RKO (cell line): ENCODE measurements around the gene PKLR.
A peak's percentile ranks its signal among the peaks of the same experiment; 100 is the strongest.
"Not testable (repeated sequence)": the region's sequence is repeated elsewhere in the genome, so short reads cannot be mapped to it uniquely, and the experiment has no call there.

Experiments used
- DNase-seq: peaks from one replicate; pipeline ENCODE4 v3.0.0-alpha.2; 2016; ENCODE audit warnings: low spot score

PKLR gene

DNA sequence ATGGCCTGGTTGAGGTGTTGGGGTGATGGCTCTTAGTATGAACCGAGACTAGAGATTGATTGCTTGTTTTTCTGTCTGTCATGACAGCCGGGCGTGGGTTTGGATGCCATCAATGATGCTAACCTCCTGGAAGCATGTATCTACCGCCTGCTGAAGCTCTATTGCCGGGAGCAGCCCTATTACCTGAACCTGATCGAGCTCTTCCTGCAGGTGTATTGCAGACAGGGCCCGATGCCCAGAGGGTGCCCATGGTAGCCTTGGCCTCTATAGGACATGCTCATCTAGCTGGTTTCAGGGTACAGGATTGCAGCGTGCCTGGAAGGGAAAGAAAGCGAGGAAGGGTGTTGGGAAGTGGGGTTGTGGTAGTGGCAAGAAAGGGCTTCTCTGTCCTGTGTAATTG, 16.8 kb upstream of the PKLR start:
- DNase-seq = no peak

DNA sequence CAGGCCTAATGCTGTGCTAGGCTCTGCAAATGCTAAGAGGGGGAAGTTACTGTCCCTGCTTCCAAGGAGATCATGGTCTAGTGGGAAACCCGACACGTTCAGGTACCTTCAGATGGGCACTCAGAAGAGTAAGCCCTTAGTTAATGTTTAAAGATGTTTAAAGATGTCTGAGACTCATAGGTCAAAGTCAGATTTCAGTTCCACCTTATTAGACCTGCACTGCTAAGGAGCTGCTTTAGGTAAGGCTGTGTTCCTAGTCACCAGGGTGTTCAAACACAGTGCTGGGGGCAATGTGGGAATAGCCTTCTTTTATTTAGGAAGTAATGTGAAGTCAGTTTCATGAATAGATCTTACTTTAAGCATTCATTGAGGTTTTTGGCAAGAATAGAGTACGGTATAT, 15.7 kb upstream of the PKLR start:
- no peak for DNase-seq

DNA sequence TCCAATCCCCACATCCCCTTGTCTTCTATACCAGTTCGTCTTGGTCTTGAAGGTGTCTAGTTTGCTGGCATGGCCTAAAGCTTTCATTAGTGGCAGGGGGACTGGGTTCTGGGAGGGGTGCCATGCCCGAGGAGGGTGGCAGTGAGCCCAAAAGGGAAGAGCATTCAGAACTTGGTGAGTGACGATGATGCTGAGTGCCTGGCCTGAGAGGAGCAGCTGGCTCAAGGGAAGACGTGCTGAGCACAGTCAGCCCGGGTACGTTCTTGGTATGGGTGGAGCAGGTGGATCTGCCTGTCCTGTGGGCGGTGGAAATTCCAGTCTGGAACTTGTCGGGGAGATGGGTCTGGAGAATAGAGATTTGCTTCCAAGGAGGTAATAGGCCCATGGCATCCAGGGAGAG, 12.0 kb upstream of the PKLR start:
- no peak for DNase-seq

DNA sequence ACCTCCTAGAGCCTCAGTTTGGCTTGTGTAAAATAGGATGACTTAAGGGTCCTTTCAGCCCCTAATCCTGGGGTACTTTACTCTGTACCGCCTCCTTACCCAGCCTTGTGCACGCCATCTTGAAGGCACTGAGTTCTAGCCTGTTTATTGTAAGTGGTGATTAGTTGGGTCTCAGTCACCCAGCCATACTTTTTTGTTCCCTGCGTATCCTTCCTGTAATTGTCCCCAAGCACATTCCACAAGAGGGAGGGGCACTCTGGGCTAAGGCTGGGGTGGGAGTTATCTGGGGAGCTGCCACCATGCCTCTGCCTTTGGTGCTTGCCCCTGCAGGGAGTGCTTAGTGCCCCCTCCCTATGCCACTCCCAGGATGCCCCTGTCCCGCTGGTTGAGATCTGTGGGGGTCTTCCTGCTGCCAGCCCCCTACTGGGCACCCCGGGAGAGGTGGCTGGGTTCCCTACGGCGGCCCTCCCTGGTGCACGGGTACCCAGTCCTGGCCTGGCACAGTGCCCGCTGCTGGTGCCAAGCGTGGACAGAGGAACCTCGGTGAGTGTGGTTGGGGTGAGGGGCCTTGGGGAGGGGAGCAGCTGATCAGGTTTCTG, 8.3 kb upstream of the PKLR start:
- DNase-seq = peak; percentile 38

DNA sequence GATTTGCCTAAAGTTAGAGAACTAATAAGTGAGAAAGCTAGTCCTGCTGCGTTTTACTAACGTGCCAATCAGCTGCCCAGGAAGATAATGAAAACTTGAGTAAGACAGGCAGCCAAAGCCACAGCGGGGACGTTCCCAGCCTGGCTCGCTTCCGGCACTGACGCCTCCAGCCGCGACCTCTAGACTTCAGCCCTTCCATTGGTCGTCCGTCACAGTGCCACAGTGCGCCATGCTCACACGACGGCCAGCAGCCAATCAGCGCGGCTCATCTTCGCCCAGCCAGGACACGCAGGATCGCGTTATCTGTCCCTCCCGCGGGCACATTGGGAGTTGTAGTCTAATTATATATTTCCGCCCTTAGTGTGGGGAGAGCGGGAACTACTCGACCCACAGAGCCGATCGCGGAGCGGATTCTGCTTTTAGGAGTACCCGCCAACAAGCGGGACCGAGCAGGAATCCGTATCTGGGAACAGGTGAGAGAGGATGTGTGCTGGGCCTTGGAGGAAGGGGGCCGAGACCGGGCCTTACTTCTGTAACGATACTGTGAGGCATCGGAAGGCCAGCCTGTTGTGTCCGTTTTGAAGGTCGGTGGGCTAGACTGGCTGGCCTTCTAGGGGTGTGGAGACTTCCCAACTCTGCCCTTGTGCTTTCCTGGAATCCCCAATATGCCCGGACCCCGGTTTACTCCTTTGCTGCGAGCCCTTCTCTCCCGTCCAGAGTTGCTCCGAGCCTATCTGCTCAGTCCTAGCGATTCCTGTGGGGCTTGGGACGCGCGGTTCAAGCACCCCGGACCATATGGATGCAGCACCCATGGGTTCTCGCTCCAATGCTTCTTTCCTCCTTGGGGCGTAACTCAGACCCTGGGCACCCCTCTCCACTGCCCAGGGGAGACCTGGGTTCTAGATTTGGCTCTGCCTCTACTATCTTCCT, 7.5 kb upstream of the PKLR start, which contains the start of gene FDPS:
Gene FDPS (plus strand): TSS at position 374 of the 930 bp plus-strand sequence. CDS start 924 bp downstream, outside the sequence.
- DNase-seq = peak; percentile 99

DNA sequence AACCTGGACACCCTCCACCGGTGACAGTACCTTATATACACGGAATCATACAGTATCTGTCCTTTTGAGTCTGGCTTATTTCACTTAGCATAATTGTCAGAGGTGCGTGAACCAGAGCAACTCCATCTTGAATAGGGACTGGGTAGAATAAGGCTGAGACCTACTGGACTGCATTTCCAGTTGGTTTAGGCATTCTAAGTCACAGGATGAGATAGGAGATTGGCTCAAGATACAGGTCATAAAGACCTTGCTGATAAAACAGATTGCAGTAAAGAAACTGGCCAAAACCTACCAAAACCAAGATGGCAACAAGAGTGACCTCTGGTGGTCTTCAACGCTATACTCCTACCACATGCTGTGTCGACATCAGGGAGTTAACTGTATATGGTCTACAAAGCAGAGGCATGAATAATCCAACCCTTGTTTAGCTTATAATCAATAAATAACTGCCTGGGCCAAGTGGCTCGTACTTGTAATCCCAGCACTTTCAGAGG, 6.1 kb upstream of the PKLR start:
- peak; percentile 73 for DNase-seq

DNA sequence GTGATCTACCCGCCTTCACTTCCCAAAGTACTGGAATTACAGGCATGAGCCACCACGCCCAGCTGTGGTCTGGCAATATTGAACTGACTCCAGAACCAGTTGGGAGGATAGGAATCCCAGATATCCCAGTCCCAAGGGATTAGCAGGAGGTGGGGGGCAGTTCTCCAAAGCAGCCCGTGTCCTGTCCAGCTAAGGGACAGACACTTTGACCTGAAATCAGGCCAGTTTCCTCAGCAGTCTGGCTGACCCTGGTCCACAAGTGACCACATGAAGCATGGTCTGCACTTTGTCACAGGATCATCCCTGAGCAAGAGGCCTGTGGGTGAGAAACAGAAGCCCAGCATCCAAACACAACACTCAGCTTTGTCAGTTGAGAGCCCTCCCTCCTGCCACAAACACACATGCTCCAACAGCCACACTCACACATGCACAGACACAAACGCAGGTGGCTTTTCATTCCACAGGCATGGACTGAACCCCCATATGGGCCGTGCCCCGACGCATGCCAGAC, 4.7 kb upstream of the PKLR start:
- no peak for DNase-seq

DNA sequence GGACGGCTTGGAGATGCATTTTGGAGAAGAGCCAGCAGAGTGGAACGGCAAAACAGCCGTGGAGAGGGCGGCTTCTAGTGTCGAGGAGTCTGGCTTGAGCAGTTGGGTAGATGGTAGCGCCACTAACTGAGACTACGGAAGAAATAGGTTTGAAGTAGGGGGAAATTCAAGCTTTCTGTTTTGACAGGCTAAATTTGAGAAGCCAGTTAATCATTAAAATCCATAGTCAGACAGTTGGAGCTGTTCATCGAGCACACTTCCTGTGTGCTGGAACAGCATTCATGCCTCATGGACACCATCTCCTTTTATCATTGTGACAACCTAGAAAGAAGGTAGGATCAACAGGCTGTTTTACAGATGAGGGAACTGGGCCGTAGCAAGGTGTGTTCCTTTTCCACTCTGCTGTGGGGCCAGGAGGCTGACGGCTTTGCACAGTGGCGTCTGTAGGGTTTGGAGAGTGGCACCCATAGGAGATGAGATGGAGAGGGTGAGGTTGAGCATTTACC, 3.4 kb upstream of the PKLR start:
- no peak for DNase-seq

DNA sequence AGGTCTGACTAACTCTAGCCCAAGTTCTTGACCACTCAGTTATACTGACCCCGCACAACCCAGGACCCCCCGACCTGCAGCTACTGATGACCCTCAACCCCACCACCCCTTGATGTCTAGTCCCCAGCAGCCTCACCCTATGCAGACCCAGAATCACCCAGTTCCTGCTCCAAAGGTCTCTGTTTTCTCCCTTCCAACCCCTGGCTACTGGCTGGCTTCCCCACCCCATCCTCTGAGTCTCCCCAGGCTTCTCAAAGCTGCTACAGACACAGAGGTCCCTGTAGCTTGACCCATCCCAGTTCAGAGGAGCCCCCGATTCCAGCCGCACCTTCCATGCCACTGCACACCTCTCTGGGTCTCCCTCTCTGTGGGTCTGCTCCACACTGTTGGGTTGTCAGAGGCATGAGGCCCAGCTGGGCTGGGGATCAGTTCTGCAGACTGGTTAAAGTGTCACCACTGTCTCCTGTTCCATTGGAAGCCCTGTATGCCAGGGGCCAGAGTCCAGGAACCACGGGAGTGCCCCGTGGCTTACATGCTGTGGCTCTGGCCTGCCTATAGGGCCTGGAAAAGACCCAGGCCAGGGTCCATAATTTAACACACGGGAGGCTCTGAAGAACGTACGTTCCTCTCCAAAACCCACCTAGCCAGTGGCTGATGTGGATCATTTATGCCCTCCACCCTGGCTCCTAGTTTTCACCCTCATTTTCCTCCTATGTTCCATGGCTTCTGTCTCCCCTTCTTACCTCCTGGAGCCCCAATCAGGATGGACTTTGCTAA, 497 bp downstream of the PKLR start:
- no peak for DNase-seq

DNA sequence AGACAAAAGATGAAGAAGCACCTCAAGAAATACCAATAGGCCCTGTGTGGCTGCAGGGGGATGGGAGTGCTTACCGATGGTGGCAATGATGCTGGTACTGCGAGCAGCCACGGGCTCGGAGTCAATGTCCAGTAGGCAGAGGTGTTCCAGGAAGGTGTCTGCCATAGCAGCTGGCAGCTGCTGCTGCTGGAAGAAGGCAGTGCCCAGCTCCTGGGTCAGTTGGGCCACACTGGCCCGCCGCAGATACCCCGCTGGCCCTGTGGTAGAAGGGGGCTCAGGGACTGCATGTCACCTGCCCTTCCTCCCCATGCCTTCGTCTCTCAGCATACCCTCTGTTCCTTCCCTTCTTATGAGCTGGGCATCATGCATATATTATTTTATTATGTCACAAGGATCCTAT, 1.2 kb downstream of the PKLR start:
- DNase-seq = no peak

DNA sequence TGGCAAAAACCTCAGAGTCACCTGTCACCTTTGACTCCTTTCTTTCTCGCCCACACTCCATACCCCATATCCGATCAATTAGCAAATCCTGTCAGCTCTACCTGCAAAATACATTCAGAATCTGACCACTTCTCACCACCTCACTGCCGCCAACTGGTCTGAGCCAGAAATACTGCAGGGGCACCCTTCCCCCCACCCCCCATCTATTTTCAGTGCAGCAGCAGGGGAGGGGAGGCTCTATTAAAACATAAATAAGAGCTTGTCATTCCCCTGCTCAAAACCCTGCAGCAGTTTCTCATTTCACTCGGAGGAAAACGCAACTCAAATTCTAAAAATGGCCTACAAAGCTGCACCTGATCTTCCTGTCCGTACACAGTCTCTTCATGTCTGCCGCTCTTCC, 3.9 kb downstream of the PKLR start:
- DNase-seq = no peak

DNA sequence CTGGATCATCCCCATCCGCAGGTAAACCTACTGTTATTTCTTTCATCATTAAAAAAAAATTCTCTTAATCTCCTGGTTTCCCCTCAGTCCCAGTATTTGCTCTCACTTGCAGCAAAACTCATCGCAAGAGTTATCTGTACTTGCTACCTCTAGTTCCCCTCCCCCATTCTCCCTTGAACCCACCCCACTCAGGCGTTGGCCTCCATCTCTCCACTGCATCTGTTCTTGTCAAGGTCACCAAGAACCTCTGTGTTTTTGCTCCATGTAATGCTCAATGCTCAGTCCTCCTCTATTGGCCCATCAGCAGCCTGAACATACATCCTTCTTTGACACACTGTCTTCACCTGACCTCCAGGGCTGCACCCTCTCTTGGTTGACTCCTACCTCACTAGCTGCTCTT, 4.6 kb downstream of the PKLR start:
- DNase-seq = no peak

DNA sequence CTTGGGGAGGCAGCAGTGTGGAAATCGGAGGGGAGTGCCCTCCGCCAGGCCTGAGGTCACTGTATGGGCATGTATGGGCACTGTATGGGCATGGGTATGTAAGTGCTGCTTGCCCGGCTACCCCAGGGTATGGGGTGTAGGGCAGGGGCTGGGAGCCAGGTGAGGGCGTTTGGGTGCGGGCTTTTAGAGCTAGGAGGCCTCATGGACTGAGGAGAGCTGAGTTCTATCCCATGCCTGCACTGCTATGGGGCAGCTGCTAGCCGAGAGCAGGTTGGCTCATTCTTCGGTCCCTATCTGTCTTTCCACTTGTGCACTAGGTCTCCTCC, 5.3 kb downstream of the PKLR start:
- no peak for DNase-seq

DNA sequence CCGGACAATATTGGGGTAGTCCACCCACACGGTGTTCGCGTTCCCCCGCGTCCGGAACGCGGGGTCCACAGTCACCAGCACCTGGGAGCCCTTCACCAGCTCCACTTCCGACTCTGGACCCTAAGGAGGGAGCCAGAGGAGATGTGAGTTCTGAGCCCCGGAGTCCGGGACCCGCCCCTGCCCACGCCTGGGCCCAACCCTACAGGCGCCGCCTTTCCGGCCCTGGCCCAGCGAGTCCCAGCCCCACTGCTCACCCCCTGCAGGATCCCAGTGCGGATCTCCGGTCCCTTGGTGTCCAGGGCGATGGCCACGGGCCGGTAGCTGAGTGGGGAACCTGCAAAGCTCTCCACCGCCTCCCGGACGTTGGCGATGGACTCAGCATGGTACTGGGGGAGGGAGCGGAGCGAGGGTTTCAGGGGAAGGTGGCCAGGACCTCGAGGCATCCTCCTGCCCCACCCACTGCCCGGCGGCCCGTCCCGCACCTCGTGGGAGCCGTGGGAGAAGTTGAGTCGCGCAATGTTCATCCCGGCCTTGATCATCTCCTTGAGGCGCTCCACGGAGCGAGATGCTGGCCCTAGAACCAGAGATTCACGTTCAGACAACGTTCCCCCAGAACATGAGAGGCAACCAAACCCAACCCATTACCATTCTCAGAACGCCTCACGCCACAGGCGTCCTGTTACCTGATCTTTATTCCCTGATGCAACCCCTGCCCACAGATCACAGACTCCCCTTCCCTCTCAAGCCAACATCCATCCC, 5.9 kb downstream of the PKLR start:
- DNase-seq = no peak

DNA sequence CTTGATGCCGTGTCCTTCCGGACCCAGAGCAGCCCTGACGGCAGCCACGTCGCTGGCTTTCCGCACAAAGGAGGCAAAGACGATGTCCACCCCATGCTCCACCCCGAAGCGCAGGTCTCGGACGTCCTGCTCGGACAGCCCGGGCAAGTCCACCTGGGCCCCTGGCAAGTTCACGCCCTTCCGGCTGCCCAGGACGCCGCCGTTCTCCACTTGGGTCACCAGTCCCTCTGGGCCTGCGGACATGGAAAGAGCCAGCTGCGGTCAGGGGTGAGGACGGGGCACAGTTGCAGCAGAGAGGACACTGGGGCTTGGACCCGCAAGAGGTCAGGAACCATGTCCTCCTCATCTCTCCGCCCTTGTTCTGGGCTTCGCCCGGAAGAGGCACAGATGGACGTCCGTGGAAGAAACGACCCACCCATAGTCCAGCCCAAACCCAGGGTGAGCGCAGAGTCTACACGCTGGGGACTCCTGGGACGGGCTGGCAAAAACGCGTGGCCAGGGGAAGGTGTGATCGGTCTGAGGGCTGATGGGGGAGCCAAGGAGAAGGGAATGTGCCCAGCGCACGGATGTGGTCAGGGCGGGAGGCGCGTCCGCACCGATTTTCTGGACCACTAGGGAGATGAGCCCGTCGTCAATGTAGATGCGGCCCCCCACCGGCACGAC, 6.6 kb downstream of the PKLR start:
- no peak for DNase-seq

DNA sequence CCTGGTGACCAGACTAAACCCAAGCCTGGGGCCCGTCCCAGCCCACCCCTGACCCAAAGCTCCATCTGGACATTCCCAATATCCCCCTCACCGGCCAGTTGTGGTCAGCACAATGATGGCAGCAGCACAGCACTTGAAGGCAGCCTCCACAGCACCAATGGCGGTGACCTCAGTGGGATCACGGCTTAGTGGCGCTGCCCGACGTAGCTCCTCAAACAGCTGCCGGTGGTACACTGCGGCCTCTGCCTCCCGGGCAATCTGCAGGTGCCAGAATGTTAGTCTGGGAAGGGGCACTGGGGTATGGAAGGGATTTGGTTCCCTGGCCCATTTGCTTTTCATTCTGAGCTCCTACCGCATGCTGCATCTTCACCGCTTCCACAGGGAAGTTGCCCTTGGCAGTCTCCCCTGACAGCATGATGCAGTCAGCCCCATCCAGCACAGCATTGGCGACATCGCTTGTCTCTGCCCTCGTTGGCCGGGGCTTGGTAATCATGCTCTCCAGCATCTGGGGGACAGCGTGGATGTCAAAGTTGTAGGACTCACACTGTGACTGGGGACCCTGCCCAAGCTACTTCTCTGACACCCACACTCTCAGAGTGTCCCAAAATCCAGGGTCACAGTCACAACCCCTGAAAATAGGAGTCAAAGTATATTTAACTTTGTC, 8.0 kb downstream of the PKLR start:
- DNase-seq = no peak

DNA sequence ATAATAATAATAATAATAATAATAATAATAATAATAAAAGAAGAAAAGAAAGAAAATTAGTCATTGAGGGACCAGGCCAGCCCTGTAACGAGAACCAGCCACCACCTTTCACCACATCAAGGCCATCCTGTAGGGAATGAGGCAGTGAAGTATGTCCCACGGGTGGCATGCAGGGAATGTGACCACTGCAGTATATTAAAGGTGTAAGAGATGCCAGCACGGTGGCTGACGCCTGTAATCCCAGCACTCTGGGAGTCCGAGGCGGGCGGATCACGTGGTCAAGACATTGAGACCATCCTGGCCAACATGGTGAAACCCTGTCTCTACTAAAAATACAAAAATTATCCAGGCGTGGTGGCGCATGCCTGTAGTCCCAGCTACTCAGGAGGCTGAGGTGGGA, 10.2 kb downstream of the PKLR start:
- not testable (repeated sequence) for DNase-seq

DNA sequence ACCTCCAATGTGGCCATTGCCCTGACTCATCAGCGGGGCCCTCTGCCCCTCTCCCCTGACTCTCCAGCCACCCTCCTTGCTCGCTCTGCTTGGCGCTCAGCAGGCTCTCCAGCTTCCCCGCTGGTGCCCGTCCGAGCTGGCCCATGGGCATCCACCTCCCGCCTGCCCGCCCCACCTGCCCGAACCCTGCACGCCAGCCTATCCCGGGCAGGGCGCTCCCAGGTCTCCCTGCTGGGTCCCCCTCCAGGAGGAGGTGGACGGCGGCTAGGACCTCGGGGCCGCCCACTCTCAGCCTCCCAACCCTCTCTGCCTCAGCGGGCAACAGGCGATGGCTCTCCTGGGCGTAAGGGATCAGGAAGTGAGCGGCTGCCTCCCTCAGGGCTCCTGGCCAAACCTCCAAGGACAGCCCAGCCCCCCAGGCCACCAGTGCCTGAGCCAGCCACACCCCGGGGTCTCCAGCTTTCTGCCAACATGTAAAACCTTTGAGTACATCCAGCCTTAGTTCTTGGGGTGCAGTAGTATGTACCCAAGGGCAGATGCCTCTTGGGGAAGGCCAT, 13.2 kb downstream of the PKLR start:
- DNase-seq = no peak

DNA sequence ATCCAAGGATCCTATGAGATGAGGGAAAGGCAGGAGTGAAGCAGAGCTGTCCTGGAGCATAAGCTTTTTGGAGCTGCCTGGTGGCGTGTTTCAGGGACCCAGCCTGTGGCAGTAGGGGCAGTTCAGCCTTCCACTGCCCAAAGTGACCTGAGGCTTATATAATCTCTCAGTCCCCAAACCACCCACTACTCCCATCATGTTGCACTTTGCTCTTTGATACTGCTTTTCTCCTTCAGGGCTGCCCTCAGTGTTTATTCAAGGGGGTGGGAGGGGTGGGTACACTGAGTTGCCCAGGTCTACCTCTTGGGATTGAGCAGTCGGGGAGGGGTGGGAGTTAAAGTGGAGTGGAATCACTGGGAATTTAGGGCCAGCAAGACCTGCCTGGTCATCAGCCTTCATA, 14.7 kb downstream of the PKLR start:
- DNase-seq = no peak

DNA sequence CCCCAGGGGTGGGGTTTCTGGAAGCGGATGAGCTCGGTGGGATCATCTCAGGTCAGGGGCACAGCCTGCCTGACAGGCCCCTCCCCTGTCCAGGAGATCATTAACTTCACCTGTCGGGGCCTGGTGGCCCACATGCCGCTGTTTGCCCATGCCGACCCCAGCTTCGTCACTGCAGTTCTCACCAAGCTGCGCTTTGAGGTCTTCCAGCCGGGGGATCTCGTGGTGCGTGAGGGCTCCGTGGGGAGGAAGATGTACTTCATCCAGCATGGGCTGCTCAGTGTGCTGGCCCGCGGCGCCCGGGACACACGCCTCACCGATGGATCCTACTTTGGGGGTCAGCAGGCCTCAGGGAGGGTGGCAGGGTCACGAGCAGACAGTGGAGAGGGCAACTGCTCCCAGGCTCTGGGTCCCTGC, 15.6 kb downstream of the PKLR start:
- no peak for DNase-seq
